Large intestine (tissue), 3 donors: ENCODE data around the gene TBCD. TPM values are rescaled to one million over a fixed set of nuclear protein-coding genes. Genes with fewer than 3 reads are reported as not detected.

Experiments used
- DNase-seq, 2 donors: peaks; one replicate each; pipeline versions ENCODE4 v3.0.0 to v3.0.0-alpha.2; 2013
- H3K27ac ChIP-seq: one replicate; pipeline ENCODE4 v1.5.1; 2013; ENCODE audit warnings: low read length
- H3K27me3 ChIP-seq: 2 replicates; pipeline ENCODE4 v1.6.1; 2013; ENCODE audit warnings: low read length; ENCODE audit not compliant: control insufficient read depth, insufficient read depth
- H3K36me3 ChIP-seq: 2 replicates; pipeline ENCODE4 v1.6.1; 2013; ENCODE audit warnings: low read length; ENCODE audit not compliant: control insufficient read depth, insufficient read depth
- H3K4me1 ChIP-seq: one replicate; pipeline ENCODE4 v1.6.1; 2013; ENCODE audit warnings: low read length; ENCODE audit not compliant: control insufficient read depth, insufficient read depth
- H3K4me3 ChIP-seq: one replicate; pipeline ENCODE4 v1.5.1; 2013; ENCODE audit warnings: low read length
- H3K9me3 ChIP-seq: one replicate; pipeline ENCODE4 v1.6.1; 2013; ENCODE audit warnings: mild to moderate bottlenecking, low read depth, low read length, moderate library complexity; ENCODE audit not compliant: control insufficient read depth
- WGBS: methylation state at CpG from one replicate; pipeline ENCODE4 v1.1.5; 2013; ENCODE audit warnings: low lambda C conversion rate; ENCODE audit not compliant: insufficient coverage; 5-methylcytosine and 5-hydroxymethylcytosine counted together
- polyA plus RNA-seq: library from polyadenylated mRNA; unstranded; fragments of 120-200 nt; gene quantifications from one replicate; pipeline ENCODE4 v1.2.1, GENCODE V29; 2013

TBCD gene
- polyA plus RNA-seq, 1 donor = 81.9 TPM

DNA sequence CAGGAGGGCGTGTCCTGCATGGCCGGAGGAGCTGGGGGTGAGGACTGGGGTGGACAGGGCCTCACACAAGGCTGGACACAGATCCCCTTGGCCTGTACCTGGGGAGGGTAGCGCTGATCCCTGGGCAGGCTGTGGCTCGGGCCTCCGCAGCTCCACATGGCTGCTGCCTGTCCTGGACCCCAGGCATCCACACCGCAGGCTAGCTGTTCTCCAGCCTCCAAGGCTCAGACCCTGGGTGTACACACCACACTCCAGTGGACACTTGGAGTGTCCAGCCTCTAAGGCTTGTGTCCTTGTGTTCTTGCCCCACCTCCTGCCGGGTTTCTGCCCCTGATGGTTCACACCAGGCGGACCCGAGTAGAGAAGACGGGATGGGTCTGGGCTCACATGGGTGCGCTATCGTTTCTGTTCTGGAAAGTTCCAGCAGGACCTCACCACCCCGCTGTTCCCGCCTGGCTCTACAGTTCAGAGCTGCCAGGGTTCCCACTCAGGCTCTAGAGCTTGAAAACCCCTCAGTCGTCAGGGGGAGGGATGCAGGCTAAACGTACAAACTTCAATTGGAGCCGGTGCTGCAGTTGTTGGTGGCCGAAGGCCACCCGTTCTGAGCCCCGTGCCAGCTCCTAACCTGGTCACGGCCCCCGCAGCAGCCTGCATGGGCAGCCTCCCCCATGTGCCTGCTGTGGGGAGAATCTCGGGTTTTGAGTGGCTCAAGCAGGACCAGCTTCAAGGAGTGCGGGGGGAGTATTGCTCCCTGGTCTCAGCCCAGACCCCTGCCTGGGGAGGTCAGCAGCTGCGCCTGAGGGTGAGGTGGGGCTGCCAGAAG is 42.0 kb upstream of the TBCD start:
- no peak for DNase-seq
- H3K27ac ChIP-seq = no peak overlapping the region
- no peaks in the 10 kb centered on the region for H3K9me3 ChIP-seq
- peaks cover 8% of the 10 kb centered on the region for H3K4me1 ChIP-seq
- no peaks in the 10 kb centered on the region for H3K27me3 ChIP-seq
- no peak overlapping the region for H3K4me3 ChIP-seq
- WGBS = no CpG with 5 or more reads among the region's 25 CpGs
- no peaks in the 10 kb centered on the region for H3K36me3 ChIP-seq

DNA sequence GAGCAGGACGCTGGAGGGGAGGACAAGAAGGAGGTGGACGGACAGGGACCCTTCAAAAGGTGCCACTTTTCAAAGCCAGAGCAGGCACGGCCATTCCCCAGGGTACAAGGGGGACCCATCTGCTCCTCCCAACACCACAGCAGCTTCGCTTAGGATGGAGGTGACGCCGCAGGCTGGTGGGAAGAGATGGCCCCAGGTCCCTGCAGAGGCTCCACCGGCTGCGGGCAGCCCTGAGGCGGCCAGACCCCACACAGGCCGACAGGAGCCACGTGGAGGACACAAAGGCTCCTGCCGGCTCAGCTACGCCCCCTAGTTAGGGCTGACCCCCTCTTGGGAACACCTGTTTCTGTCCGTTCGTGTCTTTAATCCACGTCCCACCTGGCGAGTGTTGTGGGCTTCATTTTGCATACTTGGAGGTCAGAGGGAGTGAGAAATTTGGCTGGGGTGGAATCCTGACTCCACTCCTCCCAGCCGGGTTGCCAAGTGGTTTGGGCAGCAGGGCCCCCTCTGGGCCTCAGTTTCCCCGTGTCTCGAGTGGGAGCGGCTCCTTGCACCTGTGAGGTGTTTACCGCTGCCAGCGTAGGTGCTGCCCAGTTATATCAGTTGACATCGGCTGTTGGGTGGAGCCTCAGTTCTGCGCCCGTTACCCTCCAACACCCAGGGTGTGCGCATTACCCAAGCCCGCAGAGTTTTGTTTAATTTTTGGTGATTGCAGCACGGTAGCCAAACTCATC is 41.2 kb upstream of the TBCD start:
- no peak overlapping the region for H3K4me3 ChIP-seq
- peaks cover 2% of the 10 kb centered on the region for H3K4me1 ChIP-seq
- H3K36me3 ChIP-seq = no peaks in the 10 kb centered on the region
- no peaks in the 10 kb centered on the region for H3K27me3 ChIP-seq
- no peak overlapping the region for H3K27ac ChIP-seq
- no peak for DNase-seq
- no peaks in the 10 kb centered on the region for H3K9me3 ChIP-seq
- WGBS = no CpG with 5 or more reads among the region's 29 CpGs

DNA sequence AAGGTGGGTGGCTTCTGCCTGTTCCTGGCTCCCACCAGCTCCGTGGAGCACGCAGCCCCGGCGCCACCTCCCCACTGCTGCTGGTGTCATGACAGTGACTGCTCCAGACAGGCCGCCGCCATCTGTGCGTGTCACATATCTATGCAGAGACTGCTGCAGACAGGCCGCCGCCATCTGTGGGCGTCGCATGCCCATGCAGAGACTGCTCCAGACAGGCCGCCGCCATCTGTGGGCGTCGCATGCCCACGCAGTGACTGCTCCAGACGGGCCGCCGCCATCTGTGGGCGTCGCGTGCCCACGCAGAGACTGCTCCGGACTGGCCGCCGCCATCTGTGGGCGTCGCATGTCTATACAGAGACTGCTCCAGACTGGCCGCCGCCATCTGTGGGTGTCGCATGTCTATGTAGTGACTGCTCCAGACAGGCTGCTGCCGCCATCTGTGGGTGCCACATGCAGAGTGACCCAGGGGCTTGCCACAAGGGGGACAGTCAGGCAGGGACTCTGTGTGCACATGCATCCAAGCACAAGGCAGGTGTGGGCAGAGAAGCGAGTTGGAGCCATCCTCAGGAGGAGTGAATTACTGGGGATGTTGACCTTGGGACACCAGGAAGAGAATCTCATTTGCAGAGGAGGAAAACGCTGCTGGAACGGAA is 38.7 kb upstream of the TBCD start:
- H3K4me1 ChIP-seq = peaks cover 8% of the 10 kb centered on the region
- no CpG with 5 or more reads among the region's 35 CpGs for WGBS
- DNase-seq = no peak
- H3K4me3 ChIP-seq = no peak overlapping the region
- H3K9me3 ChIP-seq = no peaks in the 10 kb centered on the region
- H3K36me3 ChIP-seq = no peaks in the 10 kb centered on the region
- no peaks in the 10 kb centered on the region for H3K27me3 ChIP-seq
- H3K27ac ChIP-seq = no peak overlapping the region

DNA sequence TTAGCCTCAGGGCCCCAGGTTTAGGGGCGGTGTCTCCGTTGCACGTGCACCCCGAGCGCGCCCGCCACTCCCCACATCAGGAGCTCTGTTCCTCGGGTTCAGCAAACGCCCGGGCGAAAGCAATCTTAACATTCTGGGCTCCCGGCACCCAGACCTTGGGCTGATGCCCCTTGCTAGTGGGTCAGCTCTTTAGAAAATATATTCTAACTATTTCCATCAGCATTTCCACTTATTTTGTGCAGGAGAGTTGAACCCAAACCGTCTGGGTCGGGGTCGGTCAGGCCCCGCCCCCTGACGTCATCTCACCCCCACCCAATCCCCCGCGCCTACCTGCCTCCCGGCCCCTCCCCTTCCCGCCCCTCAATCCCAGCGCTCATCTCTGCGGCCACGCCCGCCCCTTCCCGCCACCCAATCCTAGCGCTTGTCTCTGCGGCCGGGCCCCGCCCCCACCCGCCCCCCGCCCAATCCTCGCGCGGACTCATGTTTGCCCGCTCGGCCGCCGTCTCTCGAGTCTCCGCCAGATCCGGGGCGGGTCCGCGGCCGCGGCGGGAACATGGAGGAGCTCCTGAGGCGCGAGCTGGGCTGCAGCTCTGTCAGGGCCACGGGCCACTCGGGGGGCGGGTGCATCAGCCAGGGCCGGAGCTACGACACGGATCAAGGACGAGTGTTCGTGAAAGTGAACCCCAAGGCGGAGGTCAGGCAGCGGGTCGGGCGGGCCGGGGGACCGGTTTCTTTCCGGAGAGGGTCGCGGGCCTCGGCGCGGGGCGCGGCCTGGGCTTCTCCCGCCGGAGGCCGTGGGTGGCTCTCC is 35.5 kb upstream of the TBCD start, which contains the start of gene FN3KRP:
Gene FN3KRP (plus strand): TSS at position 504 of the 808 bp plus-strand sequence. CDS start 50 bp downstream, at position 554.
- Histone ChIP-seq H3K4me1 (peaks cover 8% of the 10 kb centered on the region), H3K27ac (peak within 1 kb of the TSS; percentile 97), H3K27me3 (no peaks in the 10 kb centered on the region), H3K9me3 (no peaks in the 10 kb centered on the region), H3K36me3 (peaks cover 20% of the 10 kb centered on the region), H3K4me3 (peak within 1 kb of the TSS; percentile 68)
- peak; percentile 91 to 97 for DNase-seq
- no CpG with 5 or more reads among the region's 75 CpGs for WGBS

DNA sequence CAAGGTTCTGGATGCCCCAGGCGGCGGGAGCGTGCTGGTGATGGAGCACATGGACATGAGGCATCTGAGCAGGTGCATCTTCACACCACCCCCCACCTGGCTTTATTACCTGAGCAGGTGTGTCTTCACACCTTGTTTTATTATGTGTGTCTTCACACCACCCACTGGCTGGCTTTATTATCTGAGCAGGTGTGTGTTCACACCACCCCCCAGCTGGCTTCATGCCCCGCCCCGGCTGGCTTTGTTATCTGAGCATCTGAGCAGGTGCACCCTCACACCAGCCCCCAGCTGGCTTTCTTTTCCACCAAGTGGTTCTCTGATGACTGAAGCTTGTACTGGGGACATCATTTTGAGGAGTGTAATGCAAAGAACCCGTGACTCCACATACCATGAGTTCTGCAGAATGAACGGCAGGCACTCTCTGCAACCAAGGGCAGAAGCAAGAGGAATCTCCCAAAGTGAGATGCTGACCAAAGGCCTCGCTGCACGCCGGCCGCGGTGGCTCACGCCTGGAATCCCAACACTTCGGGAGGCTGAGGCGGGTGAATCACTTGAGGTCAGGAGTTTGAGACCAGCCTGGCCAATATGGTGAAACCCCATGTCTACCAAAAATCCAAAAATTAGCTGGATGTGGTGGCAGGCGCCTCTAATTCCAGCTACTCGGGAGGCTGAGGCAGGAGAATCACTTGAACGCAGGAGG is 32.7 kb upstream of the TBCD start:
- H3K36me3 ChIP-seq = peaks cover 36% of the 10 kb centered on the region
- no peak overlapping the region for H3K4me3 ChIP-seq
- DNase-seq = no peak
- H3K27me3 ChIP-seq = no peaks in the 10 kb centered on the region
- H3K27ac ChIP-seq = no peak overlapping the region
- peaks cover 8% of the 10 kb centered on the region for H3K4me1 ChIP-seq
- no peaks in the 10 kb centered on the region for H3K9me3 ChIP-seq
- WGBS = no CpG with 5 or more reads among the region's 18 CpGs

DNA sequence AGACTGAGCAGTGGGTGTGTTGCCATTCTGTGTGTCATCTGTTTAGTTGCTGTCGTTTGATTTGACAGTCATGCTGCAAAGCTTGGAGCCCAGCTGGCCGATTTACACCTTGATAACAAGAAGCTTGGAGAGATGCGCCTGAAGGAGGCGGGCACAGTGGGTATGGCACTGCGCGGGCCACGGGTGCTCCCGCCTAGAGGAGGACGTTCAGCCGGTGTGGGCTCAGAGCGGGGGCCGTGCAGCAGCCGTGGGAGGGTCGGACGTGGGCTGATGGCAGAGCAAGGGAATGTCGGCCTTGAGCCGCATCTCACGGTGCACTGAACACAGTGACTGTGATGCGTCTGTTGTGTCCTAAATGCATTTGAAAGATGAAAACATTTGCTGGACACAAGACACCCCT is 31.7 kb upstream of the TBCD start:
- DNase-seq = no peak
- Histone ChIP-seq H3K9me3 (no peaks in the 10 kb centered on the region), H3K36me3 (peaks cover 39% of the 10 kb centered on the region), H3K27ac (no peak overlapping the region), H3K27me3 (no peaks in the 10 kb centered on the region), H3K4me1 (peaks cover 8% of the 10 kb centered on the region), H3K4me3 (no peak overlapping the region)
- WGBS = no CpG with 5 or more reads among the region's 19 CpGs

DNA sequence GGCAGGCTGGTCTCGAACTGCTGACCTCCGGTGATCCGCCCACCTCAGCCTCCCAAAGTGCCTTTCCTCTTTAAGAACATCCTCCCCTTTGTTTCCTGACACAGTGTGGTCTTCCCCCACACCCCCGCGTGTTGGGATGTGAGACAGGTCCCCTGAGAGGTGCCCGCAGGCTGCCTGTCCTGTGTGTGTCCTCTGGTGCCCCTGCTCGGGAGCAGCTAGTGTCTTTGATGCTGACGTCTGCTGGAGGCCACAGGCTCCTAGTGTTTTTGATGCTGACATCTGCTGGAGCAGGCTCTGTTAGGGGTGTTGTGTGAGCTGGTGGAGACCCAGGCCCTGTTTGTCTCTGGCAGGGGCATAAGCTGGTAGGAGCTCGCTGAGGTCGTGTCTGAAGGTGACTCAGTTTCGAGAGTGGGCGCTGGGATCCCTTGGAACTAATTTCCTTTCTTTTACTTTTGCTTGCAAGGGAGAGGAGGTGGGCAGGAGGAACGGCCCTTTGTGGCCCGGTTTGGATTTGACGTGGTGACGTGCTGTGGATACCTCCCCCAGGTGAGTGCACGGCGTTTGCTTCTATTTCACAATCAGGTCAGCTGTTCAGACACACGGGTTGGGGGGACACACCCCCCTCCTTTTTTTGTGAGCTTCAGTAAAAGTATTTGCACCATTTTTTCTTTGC is 29.4 kb upstream of the TBCD start:
- Histone ChIP-seq H3K9me3 (no peaks in the 10 kb centered on the region), H3K4me1 (peaks cover 3% of the 10 kb centered on the region), H3K27me3 (no peaks in the 10 kb centered on the region), H3K36me3 (peaks cover 55% of the 10 kb centered on the region), H3K4me3 (no peak overlapping the region), H3K27ac (no peak overlapping the region)
- no peak for DNase-seq
- WGBS = no CpG with 5 or more reads among the region's 19 CpGs

DNA sequence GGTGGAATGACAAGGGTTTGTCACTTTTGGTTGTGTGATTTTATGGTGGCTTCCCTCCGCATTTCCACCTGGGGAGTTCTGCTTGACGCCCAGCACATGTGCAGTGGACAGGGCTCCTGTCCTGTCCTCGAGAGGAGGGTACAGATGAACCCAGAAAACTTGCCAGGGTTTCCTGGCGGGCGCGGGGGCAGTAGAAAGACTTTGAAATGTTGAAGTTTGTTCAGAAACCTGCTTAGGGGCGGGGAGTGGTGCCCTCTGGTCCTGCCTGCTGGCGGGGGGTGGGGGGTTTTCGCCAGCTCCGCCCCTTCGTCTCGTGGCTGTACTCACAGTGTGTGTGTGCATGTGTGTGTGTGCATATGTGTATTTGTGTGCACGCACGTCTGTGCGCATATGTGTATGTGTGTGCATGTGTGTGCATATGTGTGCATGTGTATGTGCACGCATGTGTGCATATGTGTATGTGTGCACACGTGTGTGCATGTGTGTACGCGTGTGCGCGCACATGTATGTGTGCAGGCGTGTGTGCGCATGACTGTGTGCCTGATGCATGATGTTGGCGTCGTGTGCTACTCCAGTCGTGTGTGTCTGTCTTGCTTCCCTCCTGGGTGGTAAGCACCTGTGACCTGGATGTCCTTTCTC is 28.6 kb upstream of the TBCD start:
- WGBS = no CpG with 5 or more reads among the region's 26 CpGs

DNA sequence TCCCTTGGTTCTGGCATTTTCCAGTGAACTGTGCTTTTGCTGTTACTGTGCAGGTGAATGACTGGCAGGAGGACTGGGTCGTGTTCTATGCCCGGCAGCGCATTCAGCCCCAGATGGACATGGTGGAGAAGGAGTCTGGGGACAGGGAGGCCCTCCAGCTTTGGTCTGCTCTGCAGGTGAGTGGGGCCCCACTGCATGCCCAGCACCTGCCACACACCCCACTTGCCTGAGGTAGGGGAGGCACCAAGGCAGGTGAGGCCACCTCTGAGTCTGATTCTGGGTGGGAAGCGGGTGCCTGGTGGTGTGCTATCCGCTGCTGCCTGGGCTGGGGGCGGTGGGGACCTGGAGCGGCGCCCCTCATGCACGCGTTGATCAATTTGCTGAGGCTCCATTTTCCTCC is 25.4 kb upstream of the TBCD start:
- no peak for DNase-seq
- no peaks in the 10 kb centered on the region for H3K9me3 ChIP-seq
- H3K36me3 ChIP-seq = peaks cover 45% of the 10 kb centered on the region
- no peaks in the 10 kb centered on the region for H3K4me1 ChIP-seq
- H3K4me3 ChIP-seq = no peak overlapping the region
- no peaks in the 10 kb centered on the region for H3K27me3 ChIP-seq
- no peak overlapping the region for H3K27ac ChIP-seq
- WGBS = no CpG with 5 or more reads among the region's 10 CpGs

More for the DNA sequence above, 28.6 kb upstream of the TBCD start:
- no peaks in the 10 kb centered on the region for H3K9me3 ChIP-seq
- no peak for DNase-seq
- H3K4me1 ChIP-seq = no peaks in the 10 kb centered on the region
- H3K36me3 ChIP-seq = peaks cover 57% of the 10 kb centered on the region
- no peaks in the 10 kb centered on the region for H3K27me3 ChIP-seq
- no peak overlapping the region for H3K27ac ChIP-seq
- no peak overlapping the region for H3K4me3 ChIP-seq
